Measurements from ENCODE around the gene CISD1. TPM values are rescaled to one million over a fixed set of nuclear protein-coding genes. Genes with fewer than 3 reads are reported as not detected.

The CISD1 gene
- total and polyA plus RNA-seq, 5 donors from 2014 or later = 4.4 to 79.5 (median 51.6) TPM

DNA sequence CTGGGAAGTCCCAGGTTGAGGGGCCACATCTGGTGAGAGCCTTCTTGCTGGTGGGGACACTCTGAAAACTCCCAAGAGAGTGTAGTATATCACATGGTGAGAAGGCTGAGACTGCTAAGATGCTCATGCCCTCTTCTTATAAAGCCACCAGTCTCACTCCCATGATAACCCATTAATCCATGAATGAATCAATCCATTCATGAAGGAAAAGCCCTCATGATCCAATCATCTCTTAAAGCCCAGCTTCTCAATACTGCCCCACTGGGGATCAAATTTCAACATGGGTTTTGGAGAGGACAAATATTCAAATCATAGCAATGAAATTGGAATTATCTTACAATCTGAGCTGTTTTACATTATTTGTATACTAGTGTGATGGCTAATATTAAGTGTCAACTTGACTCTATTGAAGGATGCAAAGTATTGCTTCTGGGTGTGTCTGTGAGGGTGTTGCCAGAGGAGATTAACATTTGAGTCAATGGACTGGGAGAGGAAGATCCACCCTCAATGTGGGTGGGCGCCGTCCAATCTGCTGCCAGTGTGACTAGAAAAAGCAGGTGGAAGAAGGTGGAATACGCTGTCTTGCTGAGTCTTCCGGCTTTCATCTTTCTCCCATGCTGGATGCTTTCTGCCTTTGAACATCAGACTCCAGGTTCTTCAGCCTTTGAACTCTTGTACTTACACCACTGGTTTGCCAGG lies 51.5 kb downstream of the CISD1 start:
- peaks cover 0 to 12% (median 8%) of the 10 kb centered on the region in 4 donors for H3K4me1 Mint-ChIP-seq
- H3K27ac ChIP-seq (ENCODE audit: insufficient read depth, low read length, poor library complexity, severe bottlenecking) = no peak overlapping the region
- peaks cover 0 to under 1% (median 0%) of the 10 kb centered on the region in 7 donors for H3K9me3 Mint-ChIP-seq
- no peak for DNase-seq
- H3K4me1 ChIP-seq (ENCODE audit: control insufficient read depth, insufficient read depth, low read length, poor library complexity, severe bottlenecking) = peaks cover 5% of the 10 kb centered on the region
- no peak overlapping the region for H3K4me3 ChIP-seq (ENCODE audit: low read depth, low read length)
- no peak overlapping the region for H3K27ac Mint-ChIP-seq
- no peaks in the 10 kb centered on the region for H3K36me3 ChIP-seq (ENCODE audit: control insufficient read depth, insufficient read depth, low read length)
- no peak for ATAC-seq (ENCODE audit: low read depth in 2 of 2)
- no peaks in the 10 kb centered on the region for H3K9me3 ChIP-seq (ENCODE audit: control insufficient read depth in 2 of 2, low read length in 2 of 2)
- H3K27me3 Mint-ChIP-seq = peaks cover under 1% of the 10 kb centered on the region
- H3K27me3 ChIP-seq (ENCODE audit: control insufficient read depth, insufficient read depth, low read length) = peaks cover 2% of the 10 kb centered on the region
- H3K36me3 Mint-ChIP-seq = no peaks in the 10 kb centered on the region
- no peak overlapping the region for H3K4me3 Mint-ChIP-seq

DNA sequence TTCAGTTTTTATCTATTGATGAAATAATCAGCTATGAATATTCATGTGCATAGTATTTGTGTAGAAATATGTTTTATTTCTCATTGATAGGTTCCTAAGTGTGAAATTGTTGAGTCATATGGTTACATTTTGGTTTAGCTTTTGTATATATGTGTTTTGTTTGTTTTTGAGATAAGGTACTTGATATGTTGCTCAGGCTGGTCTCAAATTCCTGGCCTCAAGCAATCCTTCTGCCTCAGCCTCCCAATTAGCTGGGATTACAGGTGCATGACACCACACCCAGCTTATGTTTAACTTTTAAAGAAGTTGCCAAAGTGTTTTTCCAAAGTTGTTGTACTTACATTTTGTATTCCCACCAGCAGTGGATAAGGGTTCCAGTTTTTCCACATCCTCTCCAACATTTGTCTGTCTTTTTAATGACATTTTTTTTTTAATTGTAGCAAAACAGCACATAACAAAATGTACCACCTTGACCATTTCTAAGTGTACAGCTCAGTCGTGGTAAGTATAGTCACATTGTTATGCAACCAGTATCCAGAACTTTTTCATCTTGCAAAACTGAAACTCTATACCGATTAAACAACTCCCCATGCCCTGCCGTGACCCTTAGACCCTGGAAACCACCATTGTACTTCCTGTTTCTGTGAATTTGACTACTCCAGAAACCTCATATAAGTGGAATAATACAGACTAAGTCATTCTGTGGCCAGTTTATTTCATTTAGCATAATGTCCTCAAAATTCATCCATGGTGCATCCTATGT lies 53.3 kb downstream of the CISD1 start:
- Histone ChIP-seq H3K4me1 (ENCODE audit: control insufficient read depth, insufficient read depth, low read length, poor library complexity, severe bottlenecking) (peaks cover 5% of the 10 kb centered on the region), H3K4me3 (ENCODE audit: low read depth, low read length) (no peak overlapping the region), H3K36me3 (ENCODE audit: control insufficient read depth, insufficient read depth, low read length) (no peaks in the 10 kb centered on the region), H3K27ac (ENCODE audit: insufficient read depth, low read length, poor library complexity, severe bottlenecking) (no peak overlapping the region), H3K27me3 (ENCODE audit: control insufficient read depth, insufficient read depth, low read length) (peaks cover 2% of the 10 kb centered on the region), H3K9me3 (ENCODE audit: control insufficient read depth in 2 of 2, low read length in 2 of 2) (no peaks in the 10 kb centered on the region)
- no peaks in the 10 kb centered on the region for H3K36me3 Mint-ChIP-seq
- DNase-seq = peak in 1 of 3 donors; percentile 23
- H3K27me3 Mint-ChIP-seq = peaks cover 4% of the 10 kb centered on the region
- H3K9me3 Mint-ChIP-seq = peaks cover 0 to 1% (median 0%) of the 10 kb centered on the region in 7 donors
- peaks cover 0 to 12% (median 8%) of the 10 kb centered on the region in 4 donors for H3K4me1 Mint-ChIP-seq
- peak overlapping the region in 1 of 3 donors; percentile 50 for H3K27ac Mint-ChIP-seq
- H3K4me3 Mint-ChIP-seq = peak overlapping the region in 1 of 4 donors; percentile 6
- peak in 1 of 2 donors; percentile 34 for ATAC-seq (ENCODE audit: low read depth in 2 of 2)

DNA sequence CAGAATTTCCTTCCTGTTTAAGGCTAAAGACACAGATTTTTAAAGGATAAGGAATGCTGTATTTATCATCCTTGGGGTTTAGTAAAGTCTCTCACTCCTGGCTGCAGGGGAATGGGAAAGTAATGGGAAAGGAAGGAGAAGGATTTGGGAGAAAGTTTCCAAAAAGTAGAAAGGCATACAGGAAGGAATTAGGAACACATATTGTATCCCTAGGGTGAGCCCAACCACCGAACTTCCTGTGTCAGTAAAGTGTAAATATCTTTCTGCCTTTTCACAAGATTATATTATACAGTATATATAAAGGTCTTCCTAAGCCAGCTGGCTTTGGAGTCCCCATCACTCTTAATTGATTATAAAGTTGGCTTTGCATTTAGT lies 53.9 kb downstream of the CISD1 start:
- Histone ChIP-seq H3K4me3 (ENCODE audit: low read depth, low read length) (no peak overlapping the region), H3K27ac (ENCODE audit: insufficient read depth, low read length, poor library complexity, severe bottlenecking) (no peak overlapping the region), H3K9me3 (ENCODE audit: control insufficient read depth in 2 of 2, low read length in 2 of 2) (no peaks in the 10 kb centered on the region), H3K4me1 (ENCODE audit: control insufficient read depth, insufficient read depth, low read length, poor library complexity, severe bottlenecking) (peaks cover 5% of the 10 kb centered on the region), H3K27me3 (ENCODE audit: control insufficient read depth, insufficient read depth, low read length) (no peaks in the 10 kb centered on the region), H3K36me3 (ENCODE audit: control insufficient read depth, insufficient read depth, low read length) (no peaks in the 10 kb centered on the region)
- Mint-ChIP-seq H3K9me3 (peaks cover 0 to 1% (median 0%) of the 10 kb centered on the region in 7 donors), H3K36me3 (no peaks in the 10 kb centered on the region), H3K4me1 (peaks cover 0 to 12% (median 8%) of the 10 kb centered on the region in 4 donors), H3K4me3 (peak overlapping the region in 1 of 4 donors; percentile 6), H3K27ac (no peak overlapping the region), H3K27me3 (peaks cover 4% of the 10 kb centered on the region)
- ATAC-seq (ENCODE audit: low read depth in 2 of 2) (no peak), DNase-seq (no peak)

DNA sequence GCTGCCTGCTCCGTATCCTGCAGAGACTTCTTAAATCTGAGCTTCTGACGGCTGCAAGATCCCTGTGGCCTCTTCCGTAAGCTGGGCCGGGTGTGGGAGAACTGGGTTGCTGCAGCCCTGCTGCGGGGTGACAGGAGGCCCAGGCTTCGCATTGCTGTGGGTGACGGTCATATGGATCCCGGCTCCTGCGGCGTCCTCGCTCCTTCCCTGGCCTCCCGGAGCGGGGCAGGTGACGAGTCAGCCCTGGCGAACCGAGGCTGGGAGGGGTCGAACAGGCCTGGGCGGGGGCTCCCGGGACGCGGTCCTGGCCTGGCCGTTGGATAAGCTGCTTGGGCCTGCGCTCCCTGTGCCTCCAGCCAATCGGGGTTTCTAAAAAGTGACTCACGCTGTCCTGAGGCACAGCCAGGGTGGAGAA lies 58.0 kb downstream of the CISD1 start:
- Mint-ChIP-seq H3K4me1 (peaks cover 0 to 12% (median 8%) of the 10 kb centered on the region in 4 donors), H3K27me3 (peaks cover 20% of the 10 kb centered on the region), H3K36me3 (no peaks in the 10 kb centered on the region), H3K27ac (no peak overlapping the region), H3K4me3 (no peak overlapping the region), H3K9me3 (peaks cover 0 to 2% (median 0%) of the 10 kb centered on the region in 7 donors)
- H3K4me1 ChIP-seq (ENCODE audit: control insufficient read depth, insufficient read depth, low read length, poor library complexity, severe bottlenecking) = peaks cover 5% of the 10 kb centered on the region
- DNase-seq (no peak), ATAC-seq (ENCODE audit: low read depth in 2 of 2) (no peak)
- no peaks in the 10 kb centered on the region for H3K36me3 ChIP-seq (ENCODE audit: control insufficient read depth, insufficient read depth, low read length)
- H3K9me3 ChIP-seq (ENCODE audit: control insufficient read depth in 2 of 2, low read length in 2 of 2) = no peaks in the 10 kb centered on the region
- no peak overlapping the region for H3K4me3 ChIP-seq (ENCODE audit: low read depth, low read length)
- H3K27ac ChIP-seq (ENCODE audit: insufficient read depth, low read length, poor library complexity, severe bottlenecking) = no peak overlapping the region
- peaks cover 6% of the 10 kb centered on the region for H3K27me3 ChIP-seq (ENCODE audit: control insufficient read depth, insufficient read depth, low read length)

DNA sequence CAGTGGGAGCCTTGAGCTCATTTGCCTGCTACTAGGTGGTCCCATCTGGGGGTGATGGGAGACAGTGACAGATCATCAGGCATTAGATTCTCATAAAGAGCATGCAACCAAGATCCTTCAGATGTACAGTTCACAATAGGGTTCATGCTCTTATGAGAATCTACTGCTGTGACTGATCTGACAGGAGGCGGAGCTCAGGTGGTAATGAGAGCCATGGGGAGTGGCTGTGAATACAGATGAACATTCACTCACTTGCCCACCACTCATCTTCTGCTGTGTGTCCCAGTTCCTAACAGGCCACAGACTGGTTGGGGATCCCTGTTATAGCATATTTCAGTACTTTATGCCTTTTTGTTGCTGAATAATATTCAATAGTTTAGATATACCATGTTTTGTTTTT lies 59.3 kb downstream of the CISD1 start:
- Mint-ChIP-seq H3K4me1 (peaks cover 0 to 2% (median 0%) of the 10 kb centered on the region in 4 donors), H3K4me3 (no peak overlapping the region), H3K27ac (no peak overlapping the region), H3K36me3 (no peaks in the 10 kb centered on the region), H3K9me3 (peaks cover 0 to 2% (median 0%) of the 10 kb centered on the region in 7 donors), H3K27me3 (peaks cover 24% of the 10 kb centered on the region)
- no peak for DNase-seq
- Histone ChIP-seq H3K36me3 (ENCODE audit: control insufficient read depth, insufficient read depth, low read length) (no peaks in the 10 kb centered on the region), H3K4me3 (ENCODE audit: low read depth, low read length) (no peak overlapping the region), H3K4me1 (ENCODE audit: control insufficient read depth, insufficient read depth, low read length, poor library complexity, severe bottlenecking) (no peaks in the 10 kb centered on the region), H3K9me3 (ENCODE audit: control insufficient read depth in 2 of 2, low read length in 2 of 2) (no peaks in the 10 kb centered on the region), H3K27ac (ENCODE audit: insufficient read depth, low read length, poor library complexity, severe bottlenecking) (no peak overlapping the region), H3K27me3 (ENCODE audit: control insufficient read depth, insufficient read depth, low read length) (peaks cover 12% of the 10 kb centered on the region)
- ATAC-seq (ENCODE audit: low read depth in 2 of 2) = no peak

DNA sequence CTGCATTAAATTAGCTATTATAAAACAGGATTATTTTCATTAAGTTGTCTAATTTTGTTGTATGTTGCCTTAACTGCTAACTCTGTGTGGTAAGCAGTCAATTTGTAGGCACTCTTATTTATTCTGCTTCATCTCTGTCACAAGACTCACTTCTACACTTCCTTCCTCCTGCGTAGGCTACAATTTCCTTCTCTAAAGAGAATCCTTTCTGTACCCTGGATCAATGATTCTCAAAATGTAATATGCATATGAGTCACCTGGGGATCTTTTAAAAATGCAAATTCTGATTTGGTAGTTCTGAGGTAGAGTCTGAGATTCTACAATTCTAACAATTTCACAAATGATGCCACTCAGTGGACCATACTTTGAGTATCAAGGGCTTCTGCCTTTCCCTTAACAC lies 61.5 kb downstream of the CISD1 start:
- H3K4me1 Mint-ChIP-seq = peaks cover 5 to 8% (median 6%) of the 10 kb centered on the region in 4 donors
- no peak overlapping the region for H3K4me3 ChIP-seq (ENCODE audit: low read depth, low read length)
- H3K36me3 Mint-ChIP-seq = no peaks in the 10 kb centered on the region
- ATAC-seq (ENCODE audit: low read depth in 2 of 2) = no peak
- peaks cover 0 to 2% (median 0%) of the 10 kb centered on the region in 7 donors for H3K9me3 Mint-ChIP-seq
- no peak overlapping the region for H3K27ac Mint-ChIP-seq
- H3K9me3 ChIP-seq (ENCODE audit: control insufficient read depth in 2 of 2, low read length in 2 of 2) = no peaks in the 10 kb centered on the region
- no peak overlapping the region for H3K27ac ChIP-seq (ENCODE audit: insufficient read depth, low read length, poor library complexity, severe bottlenecking)
- DNase-seq = no peak
- H3K4me3 Mint-ChIP-seq = no peak overlapping the region
- H3K4me1 ChIP-seq (ENCODE audit: control insufficient read depth, insufficient read depth, low read length, poor library complexity, severe bottlenecking) = peaks cover 8% of the 10 kb centered on the region
- H3K36me3 ChIP-seq (ENCODE audit: control insufficient read depth, insufficient read depth, low read length) = no peaks in the 10 kb centered on the region
- peaks cover 29% of the 10 kb centered on the region for H3K27me3 Mint-ChIP-seq
- H3K27me3 ChIP-seq (ENCODE audit: control insufficient read depth, insufficient read depth, low read length) = peaks cover 12% of the 10 kb centered on the region

DNA sequence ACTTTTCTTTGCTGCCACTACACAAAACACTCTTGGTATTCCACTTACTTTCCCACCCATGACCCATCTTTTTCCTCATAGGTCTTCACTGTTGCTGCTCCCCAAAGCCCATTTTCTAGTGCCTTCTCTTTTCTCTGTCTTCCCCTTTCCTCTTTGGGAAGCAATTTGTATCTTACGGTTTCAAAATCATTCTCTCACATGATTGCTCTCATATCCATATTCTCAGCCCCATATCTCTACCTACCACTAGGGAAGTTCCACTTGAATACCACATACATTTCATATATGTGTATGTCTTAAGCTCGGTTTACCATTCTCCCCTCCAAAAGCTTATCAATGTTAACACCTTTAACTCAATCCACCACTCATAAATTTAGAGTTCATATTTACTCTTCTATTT lies 62.7 kb downstream of the CISD1 start:
- H3K27ac ChIP-seq (ENCODE audit: insufficient read depth, low read length, poor library complexity, severe bottlenecking) = no peak overlapping the region
- peak overlapping the region in 1 of 4 donors; percentile 13 for H3K4me3 Mint-ChIP-seq
- no peak for DNase-seq

More for the DNA sequence above, 62.7 kb downstream of the CISD1 start:
- Histone ChIP-seq H3K36me3 (ENCODE audit: control insufficient read depth, insufficient read depth, low read length) (no peaks in the 10 kb centered on the region), H3K27me3 (ENCODE audit: control insufficient read depth, insufficient read depth, low read length) (peaks cover 12% of the 10 kb centered on the region), H3K4me1 (ENCODE audit: control insufficient read depth, insufficient read depth, low read length, poor library complexity, severe bottlenecking) (peaks cover 20% of the 10 kb centered on the region), H3K9me3 (ENCODE audit: control insufficient read depth in 2 of 2, low read length in 2 of 2) (no peaks in the 10 kb centered on the region), H3K4me3 (ENCODE audit: low read depth, low read length) (no peak overlapping the region)
- no peak for ATAC-seq (ENCODE audit: low read depth in 2 of 2)
- H3K9me3 Mint-ChIP-seq = peaks cover 0 to 2% (median 0%) of the 10 kb centered on the region in 7 donors
- H3K27me3 Mint-ChIP-seq = peaks cover 25% of the 10 kb centered on the region
- H3K4me1 Mint-ChIP-seq = peaks cover 15 to 20% (median 17%) of the 10 kb centered on the region in 4 donors
- H3K27ac Mint-ChIP-seq = no peak overlapping the region
- H3K36me3 Mint-ChIP-seq = no peaks in the 10 kb centered on the region

Data from CD4-positive, CD25-positive, alpha-beta regulatory T cell (primary cell).